Smooth muscle cell (in vitro differentiated cells): ENCODE measurements around the gene FRY. TPM values are rescaled to one million over a fixed set of nuclear protein-coding genes. Genes with fewer than 3 reads are reported as not detected.

Experiments
- DNase-seq: peaks from one replicate; lab custom pipeline; 2025; ENCODE audit not compliant: unreplicated experiment; lab: John Stamatoyannopoulos, UW
- H2AFZ ChIP-seq: fragments of 200-600 bp; sonication (generic); 2 replicates; pipeline ENCODE4 v1.6.0; 2016; ENCODE audit warnings: antibody characterized with exemption, low read depth, mild to moderate bottlenecking
- H3F3A ChIP-seq: fragments of 200-600 bp; sonication (generic); 2 replicates; pipeline ENCODE4 v1.6.0; 2017; ENCODE audit warnings: antibody characterized with exemption, low read depth
- H3K27ac ChIP-seq: fragments of 200-600 bp; sonication (generic); 2 replicates; pipeline ENCODE4 v1.5.1; 2016; ENCODE audit warnings: low read depth, mild to moderate bottlenecking
- H3K27me3 ChIP-seq: fragments of 200-600 bp; sonication (generic); 2 replicates; pipeline ENCODE4 v1.6.1; 2016; ENCODE audit warnings: low read depth, mild to moderate bottlenecking
- H3K36me3 ChIP-seq: fragments of 200-600 bp; sonication (generic); 2 replicates; pipeline ENCODE4 v1.5.1; 2016; ENCODE audit warnings: low read depth
- H3K4me1 ChIP-seq: fragments of 200-600 bp; sonication (generic); 2 replicates; pipeline ENCODE4 v1.5.1; 2016; ENCODE audit warnings: low read depth
- H3K4me2 ChIP-seq: fragments of 200-600 bp; sonication (generic); 2 replicates; pipeline ENCODE4 v1.6.0; 2016; ENCODE audit warnings: mild to moderate bottlenecking
- H3K4me3 ChIP-seq: fragments of 200-600 bp; sonication (generic); 2 replicates; pipeline ENCODE4 v1.5.1; 2016; ENCODE audit warnings: mild to moderate bottlenecking
- H3K79me2 ChIP-seq: fragments of 200-600 bp; sonication (generic); 2 replicates; pipeline ENCODE4 v1.6.0; 2016; ENCODE audit warnings: low read depth, mild to moderate bottlenecking
- H3K9ac ChIP-seq: fragments of 200-600 bp; sonication (generic); 2 replicates; pipeline ENCODE4 v1.6.0; 2016; ENCODE audit warnings: low read depth
- H3K9me3 ChIP-seq: fragments of 200-600 bp; sonication (generic); replicated peaks from 2 replicates; pipeline ENCODE4 v1.5.1; 2016; ENCODE audit warnings: low read depth
- H4K20me1 ChIP-seq: fragments of 200-600 bp; sonication (generic); 2 replicates; pipeline ENCODE4 v1.6.0; 2016; ENCODE audit warnings: low read depth
- WGBS: methylation state at CpG from one replicate; pipeline ENCODE4 v1.1.7; 2016; ENCODE audit warnings: low lambda C conversion rate; 5-methylcytosine and 5-hydroxymethylcytosine counted together
- polyA plus RNA-seq: library from polyadenylated mRNA; unstranded; fragments of >200 nt; fragmentation: Nextera tagmentation; extraction: Ambion mirVana; gene quantifications from 2 replicates; pipeline ENCODE4 v1.2.1, GENCODE V29; 2016
- total RNA-seq: library from RNA; depleted of rRNA; stranded (reverse); fragments of >200 nt; gene quantifications from 2 replicates; pipeline ENCODE4 v1.2.3, GENCODE V29; 2014
- TF ChIP-seq, protein P1 (sequence below): fragments of 200-600 bp; sonication (generic); IDR thresholded peaks from 2 replicates; pipeline ENCODE4 v1.5.1; 2017; ENCODE audit warnings: borderline replicate concordance, mild to moderate bottlenecking, antibody characterized with exemption; ENCODE audit not compliant: insufficient read depth, poor library complexity, severe bottlenecking

The FRY gene
- total and polyA plus RNA-seq, 2 experiments from 2014 or later = 1.1 to 3.2 TPM

DNA sequence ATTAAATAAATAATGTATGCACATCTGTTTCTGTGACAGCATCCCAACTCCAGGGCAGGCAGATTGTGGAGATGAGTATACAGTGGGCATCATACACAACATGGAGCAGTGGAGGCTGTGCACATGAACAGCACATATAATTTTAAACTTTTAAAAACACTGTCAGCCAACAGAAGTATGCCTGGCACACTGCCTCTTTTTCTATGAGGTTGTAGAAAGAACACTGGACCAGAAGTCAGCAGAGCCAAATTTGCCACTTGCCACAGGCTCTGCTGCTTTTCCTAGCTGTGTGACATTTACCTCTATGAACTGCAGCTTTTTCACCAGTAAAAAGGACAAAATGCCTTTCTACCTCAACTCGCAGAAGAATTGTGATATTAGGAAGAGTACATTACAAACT, 118.7 kb downstream of the FRY start:
- Histone ChIP-seq H3K27me3 (no peaks in the 10 kb centered on the region), H3F3A (no peaks in the 10 kb centered on the region), H3K27ac (no peak overlapping the region), H3K36me3 (no peaks in the 10 kb centered on the region), H4K20me1 (no peaks in the 10 kb centered on the region), H3K4me2 (no peak overlapping the region), H3K9me3 (no peaks in the 10 kb centered on the region), H3K9ac (no peak overlapping the region), H3K4me3 (no peak overlapping the region), H3K4me1 (no peaks in the 10 kb centered on the region), H3K79me2 (no peaks in the 10 kb centered on the region), H2AFZ (no peak overlapping the region)
- DNase-seq = no peak
- TF ChIP-seq, protein P1, sequence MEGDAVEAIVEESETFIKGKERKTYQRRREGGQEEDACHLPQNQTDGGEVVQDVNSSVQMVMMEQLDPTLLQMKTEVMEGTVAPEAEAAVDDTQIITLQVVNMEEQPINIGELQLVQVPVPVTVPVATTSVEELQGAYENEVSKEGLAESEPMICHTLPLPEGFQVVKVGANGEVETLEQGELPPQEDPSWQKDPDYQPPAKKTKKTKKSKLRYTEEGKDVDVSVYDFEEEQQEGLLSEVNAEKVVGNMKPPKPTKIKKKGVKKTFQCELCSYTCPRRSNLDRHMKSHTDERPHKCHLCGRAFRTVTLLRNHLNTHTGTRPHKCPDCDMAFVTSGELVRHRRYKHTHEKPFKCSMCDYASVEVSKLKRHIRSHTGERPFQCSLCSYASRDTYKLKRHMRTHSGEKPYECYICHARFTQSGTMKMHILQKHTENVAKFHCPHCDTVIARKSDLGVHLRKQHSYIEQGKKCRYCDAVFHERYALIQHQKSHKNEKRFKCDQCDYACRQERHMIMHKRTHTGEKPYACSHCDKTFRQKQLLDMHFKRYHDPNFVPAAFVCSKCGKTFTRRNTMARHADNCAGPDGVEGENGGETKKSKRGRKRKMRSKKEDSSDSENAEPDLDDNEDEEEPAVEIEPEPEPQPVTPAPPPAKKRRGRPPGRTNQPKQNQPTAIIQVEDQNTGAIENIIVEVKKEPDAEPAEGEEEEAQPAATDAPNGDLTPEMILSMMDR = no peak
- 87% methylated on average over 1 of the region's 1 CpG for WGBS

DNA sequence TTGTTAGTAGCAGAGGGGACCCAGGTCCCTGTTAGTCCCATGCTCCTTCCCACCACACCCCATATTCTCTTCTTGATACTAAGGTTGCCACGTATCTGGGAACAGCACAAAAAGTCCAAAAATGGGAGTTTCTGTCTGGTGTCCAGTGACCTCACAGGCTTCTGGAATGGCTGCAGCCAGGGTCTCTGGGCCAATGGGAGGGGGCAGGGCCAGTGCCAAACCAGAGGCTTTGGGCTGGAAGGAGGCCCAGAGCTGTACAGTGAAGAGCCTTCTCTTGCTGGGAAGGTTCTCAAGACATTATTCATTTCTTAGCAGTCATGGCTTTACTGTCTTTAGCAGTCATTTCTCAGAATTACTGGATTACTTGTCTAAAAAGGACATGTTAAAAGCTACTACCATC, 119.2 kb downstream of the FRY start:
- no peak for DNase-seq
- H3K4me3 ChIP-seq = no peak overlapping the region
- H3K36me3 ChIP-seq = no peaks in the 10 kb centered on the region
- H3K27me3 ChIP-seq = no peaks in the 10 kb centered on the region
- no peaks in the 10 kb centered on the region for H3F3A ChIP-seq
- H3K27ac ChIP-seq = no peak overlapping the region
- H2AFZ ChIP-seq = no peak overlapping the region
- H3K79me2 ChIP-seq = no peaks in the 10 kb centered on the region
- TF ChIP-seq, protein P1 = no peak
- WGBS = 43% methylated on average over 1 of the region's 1 CpG
- H3K4me2 ChIP-seq = no peak overlapping the region
- no peak overlapping the region for H3K9ac ChIP-seq
- no peaks in the 10 kb centered on the region for H3K9me3 ChIP-seq
- no peaks in the 10 kb centered on the region for H3K4me1 ChIP-seq
- no peaks in the 10 kb centered on the region for H4K20me1 ChIP-seq

DNA sequence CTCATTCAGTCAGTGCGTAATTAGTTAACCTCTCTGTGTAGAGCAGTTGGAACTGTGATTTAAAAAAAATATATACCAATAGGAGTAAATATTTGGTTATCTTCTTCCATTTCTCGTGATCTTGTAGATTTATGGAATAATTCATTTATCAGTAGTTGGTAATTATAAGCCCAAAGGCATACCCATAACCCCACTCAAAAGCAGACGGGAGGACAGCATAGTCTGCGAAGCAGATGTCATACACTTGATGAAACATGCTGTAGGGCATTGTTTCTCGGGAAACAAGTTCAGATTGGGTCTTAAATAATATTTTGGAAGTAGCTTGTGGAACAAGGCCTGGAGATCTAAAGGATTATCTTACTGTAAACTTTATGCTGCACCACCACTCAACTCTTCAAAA, 119.7 kb downstream of the FRY start:
- TF ChIP-seq, protein P1 = no peak
- Histone ChIP-seq H3K27ac (no peak overlapping the region), H3F3A (no peaks in the 10 kb centered on the region), H3K79me2 (no peaks in the 10 kb centered on the region), H3K4me2 (no peak overlapping the region), H3K36me3 (no peaks in the 10 kb centered on the region), H3K4me1 (no peaks in the 10 kb centered on the region), H3K27me3 (no peaks in the 10 kb centered on the region), H3K9me3 (no peaks in the 10 kb centered on the region), H3K9ac (no peak overlapping the region), H3K4me3 (no peak overlapping the region), H2AFZ (no peak overlapping the region), H4K20me1 (no peaks in the 10 kb centered on the region)
- DNase-seq = no peak
- WGBS = 90% methylated on average over 5 of the region's 5 CpGs

DNA sequence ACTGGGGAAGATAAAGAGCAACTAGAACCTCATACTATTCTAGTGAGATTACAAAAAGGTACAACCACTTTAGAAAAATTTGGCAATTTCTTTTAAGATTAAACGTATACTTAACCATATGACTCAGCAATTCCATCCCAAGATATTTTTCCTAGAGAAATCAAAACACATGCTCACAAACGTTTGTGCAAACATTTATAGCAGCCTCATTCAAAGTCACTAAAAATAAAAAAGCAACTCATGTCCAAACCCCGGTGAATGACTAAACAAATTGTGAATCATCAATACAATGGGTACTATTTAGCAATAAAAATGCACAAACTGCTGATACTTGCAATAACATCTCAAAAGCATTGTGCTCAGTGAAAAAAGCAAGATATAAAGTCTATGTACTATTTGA, 121.5 kb downstream of the FRY start:
- no peaks in the 10 kb centered on the region for H3K4me1 ChIP-seq
- no peaks in the 10 kb centered on the region for H3K9me3 ChIP-seq
- TF ChIP-seq, protein P1 = no peak
- no peaks in the 10 kb centered on the region for H4K20me1 ChIP-seq
- no peak for DNase-seq
- no peak overlapping the region for H2AFZ ChIP-seq
- H3F3A ChIP-seq = no peaks in the 10 kb centered on the region
- no peak overlapping the region for H3K4me2 ChIP-seq
- H3K36me3 ChIP-seq = no peaks in the 10 kb centered on the region
- H3K9ac ChIP-seq = no peak overlapping the region
- H3K27ac ChIP-seq = no peak overlapping the region
- no peaks in the 10 kb centered on the region for H3K79me2 ChIP-seq
- WGBS = 53% methylated on average over 3 of the region's 3 CpGs
- no peaks in the 10 kb centered on the region for H3K27me3 ChIP-seq
- H3K4me3 ChIP-seq = no peak overlapping the region
